T-helper 17 cell (primary cell): Measurements from ENCODE around the gene CDK5RAP3. TPM values are rescaled to one million over a fixed set of nuclear protein-coding genes. Genes with fewer than 3 reads are reported as not detected.

ENCODE experiments used
- ATAC-seq: fragments of 150-1000 bp; cut with Tn5 transposase; 2 replicates; pipeline ENCODE4 v1.10.0; 2021; ENCODE audit warnings: mild to moderate bottlenecking, moderate library complexity
- DNase-seq, 3 donors: peaks; one replicate each; pipeline versions ENCODE4 v3.0.0 to v3.0.0-alpha.2; 2020 to 2021
- H3K9me3 ChIP-seq: one replicate; pipeline ENCODE4 v1.7.0; 2013; ENCODE audit warnings: low read length, mild to moderate bottlenecking; ENCODE audit not compliant: control insufficient read depth, poor library complexity, severe bottlenecking
- H3K27ac Mint-ChIP-seq: one replicate; pipeline ENCODE4 v1.8.0; 2022; ENCODE audit warnings: mild to moderate bottlenecking, moderate library complexity, mixed read lengths
- H3K27me3 Mint-ChIP-seq: one replicate; pipeline ENCODE4 v1.8.0; 2022; ENCODE audit warnings: mixed read lengths
- H3K36me3 Mint-ChIP-seq: one replicate; pipeline ENCODE4 v1.8.0; 2022; ENCODE audit warnings: low read depth, mixed read lengths
- H3K4me1 Mint-ChIP-seq: one replicate; pipeline ENCODE4 v1.8.0; 2022; ENCODE audit warnings: mild to moderate bottlenecking, mixed read lengths
- H3K4me3 Mint-ChIP-seq: one replicate; pipeline ENCODE4 v1.8.0; 2022; ENCODE audit warnings: mild to moderate bottlenecking, moderate library complexity, mixed read lengths
- total RNA-seq, 4 donors: library from RNA in 2 of 4; stranded (reverse) in 2 of 4; gene quantifications; one replicate each; pipeline ENCODE4 v1.2.3 and lab custom pipeline; 2022 to 2026

Gene CDK5RAP3
- total RNA-seq, 2 donors from 2014 or later, result 228 to 231 TPM

- H3K4me1 Mint-ChIP-seq, result peaks cover 4% of the 10 kb centered on the region
- no peak overlapping the region for H3K27ac Mint-ChIP-seq
- DNase-seq (no peak), ATAC-seq (no peak)
- no peak overlapping the region for H3K4me3 Mint-ChIP-seq
- peaks cover 21% of the 10 kb centered on the region for H3K27me3 Mint-ChIP-seq
- no peaks in the 10 kb centered on the region for H3K9me3 ChIP-seq
- H3K36me3 Mint-ChIP-seq, result peaks cover 4% of the 10 kb centered on the region
These were observed 31.5 kb downstream of the CDK5RAP3 start for GRCh38 chr17:48002266-48002915.

- ATAC-seq (no peak), DNase-seq (no peak)
- Mint-ChIP-seq H3K4me1 (peaks cover 4% of the 10 kb centered on the region), H3K27ac (no peak overlapping the region), H3K27me3 (peaks cover 27% of the 10 kb centered on the region), H3K36me3 (peaks cover 4% of the 10 kb centered on the region), H3K4me3 (no peak overlapping the region)
- no peaks in the 10 kb centered on the region for H3K9me3 ChIP-seq
These were observed 32.1 kb downstream of the CDK5RAP3 start for GRCh38 chr17:48002916-48003416.

- Mint-ChIP-seq H3K4me3 (no peak overlapping the region), H3K36me3 (peaks cover 6% of the 10 kb centered on the region), H3K27ac (no peak overlapping the region), H3K27me3 (peaks cover 33% of the 10 kb centered on the region), H3K4me1 (peaks cover 4% of the 10 kb centered on the region)
- DNase-seq, result no peak
- no peaks in the 10 kb centered on the region for H3K9me3 ChIP-seq
- no peak for ATAC-seq
These were observed 32.7 kb downstream of the CDK5RAP3 start for GRCh38 chr17:48003417-48004151.

GRCh38 chr17:48004983-48005382 lies 34.1 kb downstream of the CDK5RAP3 start:
- Mint-ChIP-seq H3K27ac (peak overlapping the region; percentile 27), H3K36me3 (peaks cover 6% of the 10 kb centered on the region), H3K4me1 (peaks cover 4% of the 10 kb centered on the region), H3K4me3 (no peak overlapping the region), H3K27me3 (peaks cover 43% of the 10 kb centered on the region)
- no peak for ATAC-seq
- DNase-seq, result no peak
- H3K9me3 ChIP-seq, result no peaks in the 10 kb centered on the region

GRCh38 chr17:48006936-48007709 lies 36.2 kb downstream of the CDK5RAP3 start:
- Mint-ChIP-seq H3K27me3 (peaks cover 62% of the 10 kb centered on the region), H3K27ac (no peak overlapping the region), H3K36me3 (peaks cover 8% of the 10 kb centered on the region), H3K4me1 (peaks cover 15% of the 10 kb centered on the region), H3K4me3 (no peak overlapping the region)
- no peak for DNase-seq
- H3K9me3 ChIP-seq, result no peaks in the 10 kb centered on the region
- ATAC-seq, result no peak

GRCh38 chr17:48010193-48010592 lies 39.3 kb downstream of the CDK5RAP3 start:
- H3K27ac Mint-ChIP-seq, result no peak overlapping the region
- peaks cover 12% of the 10 kb centered on the region for H3K4me1 Mint-ChIP-seq
- DNase-seq (no peak), ATAC-seq (no peak)
- peaks cover 5% of the 10 kb centered on the region for H3K36me3 Mint-ChIP-seq
- no peaks in the 10 kb centered on the region for H3K9me3 ChIP-seq
- H3K4me3 Mint-ChIP-seq, result no peak overlapping the region
- H3K27me3 Mint-ChIP-seq, result peaks cover 71% of the 10 kb centered on the region

- ATAC-seq (peak; percentile 75), DNase-seq (peak in 1 of 3 donors; percentile 21)
- Mint-ChIP-seq H3K27ac (peak overlapping the region; percentile 43), H3K36me3 (peaks cover 5% of the 10 kb centered on the region), H3K4me1 (peaks cover 12% of the 10 kb centered on the region), H3K27me3 (peaks cover 73% of the 10 kb centered on the region), H3K4me3 (peak overlapping the region; percentile 98)
- no peaks in the 10 kb centered on the region for H3K9me3 ChIP-seq
These were observed 40.7 kb downstream of the CDK5RAP3 start for GRCh38 chr17:48011405-48012150.

GRCh38 chr17:48012151-48012520 lies 41.2 kb downstream of the CDK5RAP3 start:
- H3K9me3 ChIP-seq, result no peaks in the 10 kb centered on the region
- Mint-ChIP-seq H3K36me3 (peaks cover 5% of the 10 kb centered on the region), H3K4me3 (peak overlapping the region; percentile 98), H3K4me1 (peaks cover 12% of the 10 kb centered on the region), H3K27me3 (peaks cover 67% of the 10 kb centered on the region), H3K27ac (peak overlapping the region; percentile 43)
- peak; percentile 54 to 66 (median 64) for DNase-seq
- ATAC-seq, result peak; percentile 90

GRCh38 chr17:48012654-48013053 lies 41.7 kb downstream of the CDK5RAP3 start:
- H3K27ac Mint-ChIP-seq, result peak overlapping the region; percentile 3
- DNase-seq (no peak), ATAC-seq (no peak)
- peaks cover 5% of the 10 kb centered on the region for H3K36me3 Mint-ChIP-seq
- H3K4me1 Mint-ChIP-seq, result peaks cover 15% of the 10 kb centered on the region
- peaks cover 62% of the 10 kb centered on the region for H3K27me3 Mint-ChIP-seq
- peak overlapping the region; percentile 98 for H3K4me3 Mint-ChIP-seq
- H3K9me3 ChIP-seq, result no peaks in the 10 kb centered on the region

- ATAC-seq, result no peak
- Mint-ChIP-seq H3K27me3 (peaks cover 49% of the 10 kb centered on the region), H3K4me1 (peaks cover 20% of the 10 kb centered on the region), H3K4me3 (no peak overlapping the region), H3K27ac (no peak overlapping the region), H3K36me3 (peaks cover 3% of the 10 kb centered on the region)
- DNase-seq, result no peak
- no peaks in the 10 kb centered on the region for H3K9me3 ChIP-seq
These were observed 43.1 kb downstream of the CDK5RAP3 start for GRCh38 chr17:48013876-48014594.

GRCh38 chr17:48014595-48015111 lies 43.7 kb downstream of the CDK5RAP3 start:
- H3K4me3 Mint-ChIP-seq, result no peak overlapping the region
- peaks cover 20% of the 10 kb centered on the region for H3K4me1 Mint-ChIP-seq
- DNase-seq (no peak), ATAC-seq (no peak)
- H3K9me3 ChIP-seq, result no peaks in the 10 kb centered on the region
- peaks cover 3% of the 10 kb centered on the region for H3K36me3 Mint-ChIP-seq
- H3K27me3 Mint-ChIP-seq, result peaks cover 46% of the 10 kb centered on the region
- H3K27ac Mint-ChIP-seq, result no peak overlapping the region

GRCh38 chr17:48016112-48016511 lies 45.2 kb downstream of the CDK5RAP3 start:
- H3K27ac Mint-ChIP-seq, result no peak overlapping the region

More at GRCh38 chr17:48016112-48016511, 45.2 kb downstream of the CDK5RAP3 start:
- Mint-ChIP-seq H3K4me1 (peaks cover 18% of the 10 kb centered on the region), H3K4me3 (no peak overlapping the region), H3K36me3 (peaks cover 3% of the 10 kb centered on the region), H3K27me3 (peaks cover 33% of the 10 kb centered on the region)
- H3K9me3 ChIP-seq, result no peaks in the 10 kb centered on the region
- DNase-seq (no peak), ATAC-seq (no peak)
